ENCODE results near the gene IFNG-AS1. TPM values are rescaled to one million over a fixed set of nuclear protein-coding genes. Genes with fewer than 3 reads are reported as not detected.

Gene IFNG-AS1
- polyA plus RNA-seq, 2 of the 4 experiments (the other 2 are of a cell fraction), result not detected

DNA sequence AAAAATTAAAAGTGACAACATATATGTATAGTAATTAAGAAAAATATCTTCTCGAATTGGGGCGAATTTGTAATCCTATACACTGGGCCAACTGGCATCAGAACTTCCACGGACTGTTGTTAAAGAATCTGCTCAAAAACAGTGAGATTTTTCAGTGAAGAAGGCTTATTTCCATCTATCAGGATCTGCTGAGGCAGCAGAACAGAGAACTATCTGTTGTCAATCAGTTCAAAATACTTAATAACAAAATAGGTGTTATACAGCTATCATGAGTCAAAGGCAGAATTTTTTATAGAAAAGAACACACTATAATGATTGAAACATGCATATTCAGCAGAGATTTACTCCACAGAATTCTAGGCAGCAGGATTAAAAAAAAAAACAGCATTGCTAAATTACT lies 41.9 kb downstream of the IFNG-AS1 start:
- Histone ChIP-seq H3K4me2 (no peak overlapping the region), H3K4me1 (no peaks in the 10 kb centered on the region), H3K27ac (no peak overlapping the region), H3K9me3 (no peaks in the 10 kb centered on the region), H3K4me3 (no peak overlapping the region)
- 5% methylated on average over 3 of the region's 3 CpGs for WGBS (ENCODE audit: missing lambda C conversion rate)
- no peak for DNase-seq (ENCODE audit: low read depth in 1 of 2, low spot score in 1 of 2)
- no peak for ATAC-seq
- POLR2A ChIA-PET, result no interaction called here
- CTCF ChIA-PET, result interaction anchor here (1.4 kb wide), 1 partner anchor 9 kb away, joined by 6 read pairs; no protein-coding TSS in a partner anchor
- FAIRE-seq, result no peak
- TF ChIP-seq HOXA7 (CRISPR knock-in tag; IDR thresholded peaks at IDR 0.05) (no peak), CBX2 (IDR thresholded peaks at IDR 0.05; ENCODE audit: borderline replicate concordance, low read depth) (no peak), FOSL2 (IDR thresholded peaks at IDR 0.05) (no peak), FOSL2 (CRISPR knock-in tag; IDR thresholded peaks at IDR 0.05) (no peak), SREBF2 (IDR thresholded peaks at IDR 0.05) (no peak), PHF8 (IDR thresholded peaks at IDR 0.05; ENCODE audit: borderline replicate concordance, low read depth) (no peak), MAFK (IDR thresholded peaks at IDR 0.05; ENCODE audit: partially characterized antibody) (peak; percentile 86)

DNA sequence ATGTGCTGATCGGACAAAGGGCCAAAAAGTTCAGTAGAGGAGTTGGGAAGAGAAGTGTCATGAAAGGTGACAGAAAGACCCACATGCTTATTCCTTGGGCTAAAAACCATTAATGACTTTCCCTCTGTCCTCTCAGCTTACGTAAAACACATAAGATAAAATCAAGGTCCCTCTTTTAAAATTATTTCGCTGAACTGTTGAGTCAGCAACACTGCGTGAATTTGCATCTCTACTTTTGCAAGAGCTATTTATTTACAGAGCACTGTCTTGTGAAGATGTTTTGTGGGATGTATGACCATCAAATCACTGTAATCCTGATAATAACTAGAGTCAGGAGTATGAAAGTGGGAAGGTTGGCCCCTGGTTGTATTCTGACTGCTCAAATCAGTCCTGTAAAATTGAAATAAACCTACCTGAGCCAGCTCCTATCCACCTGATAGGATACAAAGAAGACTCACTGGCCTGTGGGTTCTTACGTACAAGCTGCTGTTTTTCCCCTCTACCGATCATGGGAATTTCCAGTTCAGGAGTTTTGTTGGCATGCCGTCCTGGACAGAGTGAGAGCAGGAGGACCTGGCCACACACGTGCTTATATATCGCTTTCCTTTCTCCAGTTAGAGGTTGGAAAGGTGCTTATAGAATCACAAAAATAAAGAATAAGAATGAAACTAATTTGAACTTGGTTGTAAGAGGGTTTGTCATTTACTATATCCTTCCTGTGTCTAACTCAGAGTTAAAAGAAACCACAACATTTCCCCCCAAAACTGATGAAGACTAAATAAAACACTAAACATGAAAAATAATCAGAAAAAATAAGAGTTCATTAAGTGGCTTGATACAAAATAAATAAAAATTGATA lies 42.9 kb downstream of the IFNG-AS1 start:
- CTCF ChIA-PET, result interaction anchor here (0.9 kb wide), 1 partner anchor 8 kb away, joined by 3 read pairs; no protein-coding TSS in a partner anchor
- POLR2A ChIA-PET, result no interaction called here
- WGBS (ENCODE audit: missing lambda C conversion rate), result 60% methylated on average over 9 of the region's 9 CpGs
- DNase-seq (ENCODE audit: low read depth in 1 of 2, low spot score in 1 of 2), result no peak
- Histone ChIP-seq H3K4me1 (no peaks in the 10 kb centered on the region), H3K9me3 (no peaks in the 10 kb centered on the region), H3K27ac (no peak overlapping the region), H3K4me2 (no peak overlapping the region), H3K4me3 (no peak overlapping the region)
- TF ChIP-seq EP300 (IDR thresholded peaks at IDR 0.05), result no peak
- no peak for TF ChIP-seq POLR2AphosphoS2 (conservative IDR thresholded peaks at IDR 0.05; ENCODE audit: low read length)
- no peak for TF ChIP-seq RCOR1 (IDR thresholded peaks at IDR 0.05; ENCODE audit: low read depth, low read length)
- TF ChIP-seq MAFK (IDR thresholded peaks at IDR 0.05; ENCODE audit: partially characterized antibody), result peak; percentile 69
- FAIRE-seq, result no peak
- no peak for ATAC-seq

DNA sequence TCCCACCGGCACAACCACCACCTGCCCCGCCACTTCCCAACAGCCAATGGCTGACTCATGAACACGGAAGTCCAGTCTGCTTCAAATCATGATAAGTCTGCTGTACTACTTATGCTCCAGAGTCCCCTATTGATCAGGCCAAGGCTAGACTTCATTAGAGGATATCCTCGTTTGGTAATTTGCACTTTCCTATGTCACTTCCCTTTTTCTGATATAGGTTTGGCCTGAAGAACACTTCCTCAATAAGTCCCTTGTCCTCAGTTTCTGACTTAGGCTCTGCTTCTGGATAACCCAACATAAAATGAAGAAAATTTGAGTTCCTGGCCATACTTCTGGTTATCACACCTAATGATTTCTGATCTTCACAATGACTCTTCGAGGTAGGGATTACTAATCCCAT lies 45.3 kb downstream of the IFNG-AS1 start:
- ChIA-PET CTCF (no interaction called here), POLR2A (no interaction called here)
- no peak for ATAC-seq
- WGBS (ENCODE audit: missing lambda C conversion rate), result 38% methylated on average over 5 of the region's 5 CpGs
- H3K4me1 ChIP-seq, result no peaks in the 10 kb centered on the region
- TF ChIP-seq FOXS1 (CRISPR knock-in tag; IDR thresholded peaks at IDR 0.05), result no peak
- no peak for TF ChIP-seq RAD21 (conservative IDR thresholded peaks at IDR 0.05 in 1 of 2, IDR thresholded peaks at IDR 0.05 in 1 of 2)
- TF ChIP-seq RCOR1 (IDR thresholded peaks at IDR 0.05; ENCODE audit: low read depth, low read length), result no peak
- TF ChIP-seq, protein P1, sequence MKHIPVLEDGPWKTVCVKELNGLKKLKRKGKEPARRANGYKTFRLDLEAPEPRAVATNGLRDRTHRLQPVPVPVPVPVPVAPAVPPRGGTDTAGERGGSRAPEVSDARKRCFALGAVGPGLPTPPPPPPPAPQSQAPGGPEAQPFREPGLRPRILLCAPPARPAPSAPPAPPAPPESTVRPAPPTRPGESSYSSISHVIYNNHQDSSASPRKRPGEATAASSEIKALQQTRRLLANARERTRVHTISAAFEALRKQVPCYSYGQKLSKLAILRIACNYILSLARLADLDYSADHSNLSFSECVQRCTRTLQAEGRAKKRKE (CRISPR knock-in tag; IDR thresholded peaks at IDR 0.05; ENCODE audit: low read depth), result no peak
- TF ChIP-seq, protein P2, sequence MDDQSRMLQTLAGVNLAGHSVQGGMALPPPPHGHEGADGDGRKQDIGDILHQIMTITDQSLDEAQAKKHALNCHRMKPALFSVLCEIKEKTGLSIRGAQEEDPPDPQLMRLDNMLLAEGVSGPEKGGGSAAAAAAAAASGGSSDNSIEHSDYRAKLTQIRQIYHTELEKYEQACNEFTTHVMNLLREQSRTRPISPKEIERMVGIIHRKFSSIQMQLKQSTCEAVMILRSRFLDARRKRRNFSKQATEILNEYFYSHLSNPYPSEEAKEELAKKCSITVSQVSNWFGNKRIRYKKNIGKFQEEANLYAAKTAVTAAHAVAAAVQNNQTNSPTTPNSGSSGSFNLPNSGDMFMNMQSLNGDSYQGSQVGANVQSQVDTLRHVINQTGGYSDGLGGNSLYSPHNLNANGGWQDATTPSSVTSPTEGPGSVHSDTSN (IDR thresholded peaks at IDR 0.05), result no peak
- TF ChIP-seq ZFP36 (IDR thresholded peaks at IDR 0.05; ENCODE audit: borderline replicate concordance, partially characterized antibody), result no peak
- no peak for TF ChIP-seq POLR2A (IDR thresholded peaks at IDR 0.05; ENCODE audit: low read length)
- no peak for TF ChIP-seq HOXA7 (CRISPR knock-in tag; IDR thresholded peaks at IDR 0.05)
- H3K27ac ChIP-seq, result no peak overlapping the region
- no peaks in the 10 kb centered on the region for H3K9me3 ChIP-seq
- no peak overlapping the region for H3K4me2 ChIP-seq
- no peak for DNase-seq (ENCODE audit: low read depth in 1 of 2, low spot score in 1 of 2)
- H3K4me3 ChIP-seq, result no peak overlapping the region
- FAIRE-seq, result no peak

DNA sequence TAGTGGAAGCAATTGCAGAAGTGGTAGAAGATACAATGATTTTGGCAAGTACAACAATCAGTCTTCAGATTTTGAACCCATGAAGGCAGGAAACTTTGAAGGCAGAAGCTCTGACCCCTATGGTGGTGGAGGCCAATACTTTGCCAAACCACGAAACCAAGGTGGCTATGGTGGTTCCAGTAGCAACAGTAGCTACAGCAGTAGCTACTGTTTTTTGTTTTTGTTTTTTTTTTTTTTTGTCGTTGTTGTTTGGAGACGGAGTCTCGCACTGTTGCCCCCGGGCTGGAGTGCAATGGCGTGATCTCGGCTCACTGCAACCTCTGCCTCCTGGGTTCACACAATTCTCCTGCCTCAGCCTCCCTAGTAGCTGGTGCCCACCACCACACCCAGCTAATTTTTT lies 47.4 kb downstream of the IFNG-AS1 start:
- Histone ChIP-seq H3K9me3 (no peaks in the 10 kb centered on the region), H3K27ac (no peak overlapping the region), H3K4me3 (no peak overlapping the region), H3K4me1 (no peaks in the 10 kb centered on the region), H3K4me2 (no peak overlapping the region)
- TF ChIP-seq FOSB (CRISPR knock-in tag; IDR thresholded peaks at IDR 0.05) (no peak), NPAS2 (CRISPR knock-in tag; IDR thresholded peaks at IDR 0.05; ENCODE audit: borderline replicate concordance) (no peak), HDAC2 (IDR thresholded peaks at IDR 0.05) (no peak), KDM1A (IDR thresholded peaks at IDR 0.05; ENCODE audit: low read depth) (no peak), MYC (IDR thresholded peaks at IDR 0.05; ENCODE audit: borderline replicate concordance, low read length) (no peak), POLR2AphosphoS2 (conservative IDR thresholded peaks at IDR 0.05; ENCODE audit: low read length) (no peak), ESRRA (IDR thresholded peaks at IDR 0.05; ENCODE audit: borderline replicate concordance, low read length) (no peak), RFX5 (IDR thresholded peaks at IDR 0.05) (no peak)
- TF ChIP-seq, protein P3, sequence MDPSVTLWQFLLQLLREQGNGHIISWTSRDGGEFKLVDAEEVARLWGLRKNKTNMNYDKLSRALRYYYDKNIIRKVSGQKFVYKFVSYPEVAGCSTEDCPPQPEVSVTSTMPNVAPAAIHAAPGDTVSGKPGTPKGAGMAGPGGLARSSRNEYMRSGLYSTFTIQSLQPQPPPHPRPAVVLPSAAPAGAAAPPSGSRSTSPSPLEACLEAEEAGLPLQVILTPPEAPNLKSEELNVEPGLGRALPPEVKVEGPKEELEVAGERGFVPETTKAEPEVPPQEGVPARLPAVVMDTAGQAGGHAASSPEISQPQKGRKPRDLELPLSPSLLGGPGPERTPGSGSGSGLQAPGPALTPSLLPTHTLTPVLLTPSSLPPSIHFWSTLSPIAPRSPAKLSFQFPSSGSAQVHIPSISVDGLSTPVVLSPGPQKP (IDR thresholded peaks at IDR 0.05; ENCODE audit: low read depth, low read length), result no peak
- TF ChIP-seq, protein P4, sequence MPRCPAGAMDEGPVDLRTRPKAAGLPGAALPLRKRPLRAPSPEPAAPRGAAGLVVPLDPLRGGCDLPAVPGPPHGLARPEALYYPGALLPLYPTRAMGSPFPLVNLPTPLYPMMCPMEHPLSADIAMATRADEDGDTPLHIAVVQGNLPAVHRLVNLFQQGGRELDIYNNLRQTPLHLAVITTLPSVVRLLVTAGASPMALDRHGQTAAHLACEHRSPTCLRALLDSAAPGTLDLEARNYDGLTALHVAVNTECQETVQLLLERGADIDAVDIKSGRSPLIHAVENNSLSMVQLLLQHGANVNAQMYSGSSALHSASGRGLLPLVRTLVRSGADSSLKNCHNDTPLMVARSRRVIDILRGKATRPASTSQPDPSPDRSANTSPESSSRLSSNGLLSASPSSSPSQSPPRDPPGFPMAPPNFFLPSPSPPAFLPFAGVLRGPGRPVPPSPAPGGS (IDR thresholded peaks at IDR 0.05), result no peak
- ChIA-PET CTCF (interaction anchor here (0.6 to 2.8 kb wide), 3 partner anchors 280 to 686 kb away, joined by 3 to 10 read pairs (median 4); no protein-coding TSS in a partner anchor), POLR2A (no interaction called here)
- 41% methylated on average over 7 of the region's 7 CpGs for WGBS (ENCODE audit: missing lambda C conversion rate)
- FAIRE-seq (no peak), ATAC-seq (no peak), DNase-seq (ENCODE audit: low read depth in 1 of 2, low spot score in 1 of 2) (no peak)
